Common myeloid progenitor, CD34-positive (primary cell): ENCODE results near the gene UBE2H.
A peak's percentile ranks its signal among the peaks of the same experiment; 100 is the strongest.

Experiments used
- CTCF ChIA-PET: fragments of 350-600 bp; sonication (Branson Sonifier 250); formaldehyde crosslinking; loops from one replicate; lab custom pipeline; 2021; ENCODE audit warnings: antibody characterized with exemption; lab: Charles Lee
- POLR2A ChIA-PET: fragments of 350-600 bp; sonication (Branson Sonifier 250); formaldehyde crosslinking; loops from one replicate; lab custom pipeline; 2021; ENCODE audit warnings: antibody characterized with exemption; lab: Charles Lee
- DNase-seq, 3 donors: peaks; one replicate each; pipeline versions ENCODE4 v3.0.0 to v3.0.0-alpha.2; 2013
- H3K27ac ChIP-seq, 2 experiments: 1 replicate in 1 of 2; 2 replicates in 1 of 2; pipeline ENCODE4 v1.7.0; 2013; ENCODE audit warnings: inconsistent platforms in 2 of 2, low read length in 2 of 2, mild to moderate bottlenecking in 2 of 2, low read depth in 1 of 2, moderate library complexity in 1 of 2; ENCODE audit not compliant: severe bottlenecking in 2 of 2, insufficient read depth in 1 of 2, poor library complexity in 1 of 2
- H3K27me3 ChIP-seq, 5 experiments: replicated peaks in 2 of 5; 1 replicate in 3 of 5; 2 replicates in 2 of 5; pipeline versions ENCODE4 v1.6.1 to v1.7.0; 2013; ENCODE audit warnings: low read length in 4 of 5, mild to moderate bottlenecking in 2 of 5, moderate library complexity in 2 of 5, inconsistent platforms in 1 of 5; ENCODE audit not compliant: insufficient read depth in 5 of 5, control insufficient read depth in 4 of 5
- H3K36me3 ChIP-seq, 4 experiments: 1 replicate in 2 of 4; 2 replicates in 2 of 4; pipeline versions ENCODE4 v1.6.1 to v1.7.0; 2013; ENCODE audit warnings: low read length in 3 of 4, control low read depth in 1 of 4, mild to moderate bottlenecking in 1 of 4; ENCODE audit not compliant: control insufficient read depth in 4 of 4, insufficient read depth in 4 of 4
- H3K4me1 ChIP-seq, 4 experiments: 1 replicate in 3 of 4; 2 replicates in 1 of 4; pipeline versions ENCODE4 v1.6.1 to v1.7.1; 2013; ENCODE audit warnings: low read length in 3 of 4, mild to moderate bottlenecking in 3 of 4, control low read depth in 1 of 4, inconsistent platforms in 1 of 4, moderate library complexity in 1 of 4; ENCODE audit not compliant: control insufficient read depth in 4 of 4, insufficient read depth in 4 of 4; ENCODE audit errors: control extremely low read depth in 1 of 4
- H3K4me3 ChIP-seq, 7 experiments: 1 replicate in 4 of 7; 2 replicates in 3 of 7; pipeline versions ENCODE4 v1.5.1 to v1.7.0; 2013; ENCODE audit warnings: mild to moderate bottlenecking in 7 of 7, low read length in 6 of 7, moderate library complexity in 6 of 7, inconsistent platforms in 2 of 7, low read depth in 2 of 7, control low read depth in 1 of 7; ENCODE audit not compliant: insufficient read depth in 4 of 7, control insufficient read depth in 1 of 7; ENCODE audit errors: extremely low read depth in 1 of 7
- H3K9me3 ChIP-seq, 5 experiments: 1 replicate in 4 of 5; 2 replicates in 1 of 5; pipeline versions ENCODE4 v1.6.1 to v1.7.1; 2013; ENCODE audit warnings: low read length in 4 of 5, mild to moderate bottlenecking in 2 of 5, inconsistent platforms in 1 of 5, low read depth in 1 of 5, moderate library complexity in 1 of 5; ENCODE audit not compliant: control insufficient read depth in 4 of 5, insufficient read depth in 2 of 5; ENCODE audit errors: control extremely low read depth in 1 of 5
- WGBS: methylation state at CpG from one replicate; pipeline ENCODE4 v1.1.5; 2013; ENCODE audit not compliant: insufficient coverage; 5-methylcytosine and 5-hydroxymethylcytosine counted together

Gene UBE2H

GRCh38 chr7:129913428-129913827, 39.3 kb downstream of the UBE2H start:
- Histone ChIP-seq H3K4me3 (no peak overlapping the region), H3K27me3 (no peaks in the 10 kb centered on the region), H3K4me1 (peaks cover 0 to 12% (median 0%) of the 10 kb centered on the region in 4 experiments), H3K9me3 (no peaks in the 10 kb centered on the region), H3K27ac (no peak overlapping the region), H3K36me3 (peaks cover 0 to 3% (median 1%) of the 10 kb centered on the region in 4 experiments)
- POLR2A ChIA-PET = interaction anchor here (0.6 kb wide), 2 partner anchors 99 to 167 kb away, joined by 3 read pairs; no protein-coding TSS in a partner anchor
- no peak for DNase-seq
- 100% methylated on average over 3 of the region's 3 CpGs for WGBS
- CTCF ChIA-PET = interaction anchor here (1.8 kb wide), 1 partner anchor 8 kb away, joined by 5 read pairs; no protein-coding TSS in a partner anchor

GRCh38 chr7:129911790-129912189, 41.0 kb downstream of the UBE2H start:
- H3K9me3 ChIP-seq = no peaks in the 10 kb centered on the region
- ChIA-PET POLR2A (no interaction called here), CTCF (no interaction called here)
- no peak overlapping the region for H3K4me3 ChIP-seq
- H3K36me3 ChIP-seq = peaks cover 0 to 5% (median 1%) of the 10 kb centered on the region in 4 experiments
- peaks cover 0 to 22% (median under 1%) of the 10 kb centered on the region in 4 experiments for H3K4me1 ChIP-seq
- 78% methylated on average over 3 of the region's 6 CpGs for WGBS
- no peak overlapping the region for H3K27ac ChIP-seq
- H3K27me3 ChIP-seq = no peaks in the 10 kb centered on the region
- DNase-seq = no peak

- H3K36me3 ChIP-seq = peaks cover 0 to 5% (median 2%) of the 10 kb centered on the region in 4 experiments
- no peaks in the 10 kb centered on the region for H3K9me3 ChIP-seq
- peaks cover 0 to 19% (median 3%) of the 10 kb centered on the region in 4 experiments for H3K4me1 ChIP-seq
- DNase-seq = no peak
- no peak overlapping the region for H3K4me3 ChIP-seq
- ChIA-PET POLR2A (no interaction called here), CTCF (no interaction called here)
- 94% methylated on average over 3 of the region's 4 CpGs for WGBS
- no peak overlapping the region for H3K27ac ChIP-seq
- H3K27me3 ChIP-seq = no peaks in the 10 kb centered on the region
Measured at GRCh38 chr7:129909669-129910068, 43.1 kb downstream of the UBE2H start.

GRCh38 chr7:129908181-129908580, 44.6 kb downstream of the UBE2H start:
- Histone ChIP-seq H3K4me1 (peaks cover 0 to 18% (median 3%) of the 10 kb centered on the region in 4 experiments), H3K36me3 (peaks cover 0 to 7% (median 4%) of the 10 kb centered on the region in 4 experiments), H3K9me3 (no peaks in the 10 kb centered on the region), H3K27me3 (no peaks in the 10 kb centered on the region), H3K27ac (no peak overlapping the region), H3K4me3 (no peak overlapping the region)
- ChIA-PET POLR2A (no interaction called here), CTCF (interaction anchor here (1.6 kb wide), 1 partner anchor 9 kb away, joined by 4 read pairs; no protein-coding TSS in a partner anchor)
- DNase-seq = peak; percentile 7 to 46 (median 36)
- WGBS = no CpG with 5 or more reads among the region's 1 CpG

- no peaks in the 10 kb centered on the region for H3K9me3 ChIP-seq
- no peak overlapping the region for H3K4me3 ChIP-seq
- ChIA-PET CTCF (interaction anchor here (0.7 to 1.6 kb wide), 3 partner anchors 10 to 86 kb away, joined by 3 to 4 read pairs (median 3); no protein-coding TSS in a partner anchor), POLR2A (no interaction called here)
- no peak overlapping the region for H3K27ac ChIP-seq
- H3K36me3 ChIP-seq = peaks cover 0 to 8% (median 5%) of the 10 kb centered on the region in 4 experiments
- no peaks in the 10 kb centered on the region for H3K27me3 ChIP-seq
- 86% methylated on average over 8 of the region's 11 CpGs for WGBS
- peaks cover 0 to 18% (median 3%) of the 10 kb centered on the region in 4 experiments for H3K4me1 ChIP-seq
- no peak for DNase-seq
Measured at GRCh38 chr7:129907122-129907736, 45.5 kb downstream of the UBE2H start.

GRCh38 chr7:129906700-129907099, 46.1 kb downstream of the UBE2H start:
- no peak overlapping the region for H3K27ac ChIP-seq
- CTCF ChIA-PET = interaction anchor here (1.0 kb wide), 1 partner anchor 87 kb away, joined by 3 read pairs; no protein-coding TSS in a partner anchor
- peaks cover 0 to 18% (median 3%) of the 10 kb centered on the region in 4 experiments for H3K4me1 ChIP-seq
- POLR2A ChIA-PET = no interaction called here
- no peaks in the 10 kb centered on the region for H3K9me3 ChIP-seq
- H3K4me3 ChIP-seq = no peak overlapping the region
- no peaks in the 10 kb centered on the region for H3K27me3 ChIP-seq
- peaks cover 0 to 9% (median 5%) of the 10 kb centered on the region in 4 experiments for H3K36me3 ChIP-seq
- DNase-seq = no peak
- 94% methylated on average over 3 of the region's 5 CpGs for WGBS

GRCh38 chr7:129903935-129904334, 48.8 kb downstream of the UBE2H start:
- H3K36me3 ChIP-seq = peaks cover 0 to 10% (median 3%) of the 10 kb centered on the region in 4 experiments
- no peak for DNase-seq
- WGBS = 97% methylated on average over 3 of the region's 5 CpGs
- H3K27me3 ChIP-seq = no peaks in the 10 kb centered on the region
- H3K4me3 ChIP-seq = no peak overlapping the region
- no peak overlapping the region for H3K27ac ChIP-seq
- CTCF ChIA-PET = no interaction called here
- POLR2A ChIA-PET = interaction anchor here (1.2 kb wide), 1 partner anchor 10 kb away, joined by 3 read pairs; no protein-coding TSS in a partner anchor
- H3K4me1 ChIP-seq = peaks cover 0 to 18% (median 3%) of the 10 kb centered on the region in 4 experiments
- no peaks in the 10 kb centered on the region for H3K9me3 ChIP-seq
